Activated CD8-positive, alpha-beta memory T cell treated with anti-CD3 and anti-CD28 coated beads, Interleukin-2, amount 50 U/mL, for 1 hour (primary cell): Measurements from ENCODE around the gene SPNS3.

ENCODE experiments used
- DNase-seq: peaks from one replicate; pipeline ENCODE4 v3.0.0-alpha.2; 2020; ENCODE audit errors: extremely low read depth

Gene SPNS3

DNA sequence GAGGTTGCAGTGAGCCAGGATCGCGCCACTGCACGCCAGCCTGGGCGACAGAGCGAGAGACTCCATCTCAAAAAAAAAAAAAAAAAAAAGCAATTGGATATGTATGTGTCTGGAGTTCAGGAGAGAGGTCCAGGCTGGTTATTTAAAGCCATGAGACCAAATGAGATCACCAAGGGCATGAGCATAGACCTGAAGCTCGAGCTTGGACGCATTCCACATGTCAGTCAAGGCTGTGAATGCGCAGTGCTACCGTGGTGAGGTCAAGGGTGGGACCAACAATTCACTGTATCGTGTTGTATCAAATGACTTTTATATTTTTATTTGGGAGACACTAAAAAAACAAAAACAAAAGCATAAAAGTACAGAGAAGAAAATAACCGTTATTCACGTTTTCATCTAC is 35.8 kb downstream of the SPNS3 start:
- DNase-seq, result no peak

- no peak for DNase-seq
These were observed 38.5 kb downstream of the SPNS3 start for GRCh38 chr17:4472286-4472685.

DNA sequence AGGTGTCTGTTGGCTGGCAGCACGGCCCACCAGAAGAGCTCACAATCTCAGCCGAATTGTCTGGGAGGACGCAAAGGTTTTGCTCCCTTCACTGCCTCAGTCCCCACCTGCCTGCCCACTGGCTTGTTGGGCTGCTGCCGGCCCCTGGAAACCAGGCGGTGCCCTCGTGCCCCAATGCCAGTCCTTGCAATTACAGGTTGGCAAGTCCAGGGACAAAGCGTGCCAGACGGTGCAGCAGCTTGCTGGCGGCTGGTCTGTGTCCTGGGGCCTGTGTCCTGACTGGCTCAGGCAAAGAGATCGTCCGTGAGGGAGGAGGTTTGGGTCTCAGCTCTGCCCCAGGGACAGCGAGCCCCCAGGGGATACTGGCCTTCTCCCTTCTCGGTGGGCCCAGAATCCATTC is 40.4 kb downstream of the SPNS3 start:
- no peak for DNase-seq

- DNase-seq, result no peak
These were observed 41.3 kb downstream of the SPNS3 start for GRCh38 chr17:4475001-4475400.

GRCh38 chr17:4475463-4475862 is 41.7 kb downstream of the SPNS3 start:
- no peak for DNase-seq

DNA sequence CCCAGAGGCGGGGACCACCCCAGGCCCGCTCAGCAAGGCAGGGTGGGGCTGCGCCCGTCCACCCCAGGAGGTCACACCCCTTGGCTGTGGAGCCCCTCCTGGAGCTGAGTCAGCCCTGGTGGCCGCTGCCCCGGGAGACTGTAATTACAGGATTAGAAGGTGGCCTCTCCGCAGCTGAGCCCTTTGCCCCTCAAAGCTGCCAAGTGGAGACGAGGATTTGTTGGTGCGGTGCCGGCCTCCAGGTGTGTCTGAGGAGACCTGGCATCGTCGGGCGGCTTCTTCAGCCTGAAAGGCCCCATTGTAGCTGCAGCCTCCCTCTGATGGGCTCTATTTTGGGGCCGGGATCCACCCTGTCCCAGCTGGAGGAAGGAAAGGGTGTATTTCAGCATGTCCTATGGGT is 42.3 kb downstream of the SPNS3 start:
- no peak for DNase-seq

- no peak for DNase-seq
These were observed 42.9 kb downstream of the SPNS3 start for GRCh38 chr17:4476511-4477070.

DNA sequence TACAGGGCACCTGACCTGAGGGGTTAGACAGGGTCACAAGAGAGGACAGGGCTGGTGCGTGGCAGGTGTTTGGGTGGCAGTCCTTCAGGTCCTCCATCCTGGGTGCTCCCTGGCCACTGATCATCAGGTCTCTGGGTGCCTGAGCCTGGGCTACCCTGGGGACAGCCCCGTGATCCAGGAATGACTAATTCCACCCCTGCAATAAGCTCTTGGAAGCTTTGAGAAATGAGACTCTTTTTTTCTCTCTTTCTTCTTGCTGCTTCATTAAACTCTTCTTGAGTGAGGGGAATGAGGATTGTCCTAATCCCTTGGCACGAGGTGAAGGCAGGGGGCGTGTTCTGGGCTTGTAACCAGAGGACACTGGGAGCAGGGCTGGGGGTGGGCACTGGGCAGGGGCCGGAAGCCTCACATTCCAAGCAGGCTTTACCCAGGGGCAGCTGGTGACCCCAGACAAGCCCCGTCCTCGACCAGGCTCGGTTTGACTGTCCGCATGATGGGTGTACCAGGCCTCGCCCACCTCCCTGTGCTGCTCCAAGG is 43.6 kb downstream of the SPNS3 start:
- DNase-seq, result no peak

GRCh38 chr17:4478318-4478830 is 44.6 kb downstream of the SPNS3 start:
- no peak for DNase-seq

- no peak for DNase-seq
These were observed 45.7 kb downstream of the SPNS3 start for GRCh38 chr17:4479340-4479981.

DNA sequence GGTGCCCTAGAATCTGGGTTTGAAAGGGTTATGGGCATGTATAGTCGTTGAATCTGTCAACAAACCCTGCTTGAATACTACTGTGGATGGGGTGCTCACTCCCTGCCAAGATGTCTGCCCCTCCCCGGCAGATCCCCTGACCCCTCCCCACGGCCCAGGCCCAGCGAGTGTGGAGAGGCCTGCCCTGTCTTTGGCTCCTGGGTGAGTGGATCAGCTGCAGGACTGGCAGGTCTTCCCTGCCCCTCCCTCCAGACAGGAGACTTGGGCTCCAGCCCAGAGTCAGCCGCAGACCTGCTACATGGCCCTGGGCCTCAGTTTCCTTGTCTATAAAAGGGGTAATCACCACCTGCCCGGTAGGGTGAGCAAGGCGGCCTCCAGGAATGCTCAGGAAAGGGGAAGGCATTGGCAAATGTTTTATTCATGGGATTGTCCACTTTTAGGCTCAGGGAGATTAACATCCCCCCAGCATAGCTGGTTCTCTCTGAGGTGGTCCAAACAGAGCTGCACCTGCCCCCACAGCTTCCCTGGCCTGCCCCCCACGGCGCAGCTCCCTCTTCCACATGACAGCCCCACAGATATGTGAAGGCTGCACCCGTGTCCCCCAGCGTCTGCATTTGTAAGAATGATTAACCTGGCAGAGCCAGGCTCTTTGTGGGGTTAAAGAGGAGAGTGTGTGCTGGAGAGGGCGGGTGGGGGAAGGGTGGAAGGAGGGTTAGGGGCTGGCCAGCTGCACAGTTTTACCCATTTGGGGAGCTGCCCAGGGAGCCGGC is 46.4 kb downstream of the SPNS3 start:
- no peak for DNase-seq

GRCh38 chr17:4480929-4481898 is 47.5 kb downstream of the SPNS3 start:
- no peak for DNase-seq

GRCh38 chr17:4482338-4483011 is 48.7 kb downstream of the SPNS3 start:
- no peak for DNase-seq

DNA sequence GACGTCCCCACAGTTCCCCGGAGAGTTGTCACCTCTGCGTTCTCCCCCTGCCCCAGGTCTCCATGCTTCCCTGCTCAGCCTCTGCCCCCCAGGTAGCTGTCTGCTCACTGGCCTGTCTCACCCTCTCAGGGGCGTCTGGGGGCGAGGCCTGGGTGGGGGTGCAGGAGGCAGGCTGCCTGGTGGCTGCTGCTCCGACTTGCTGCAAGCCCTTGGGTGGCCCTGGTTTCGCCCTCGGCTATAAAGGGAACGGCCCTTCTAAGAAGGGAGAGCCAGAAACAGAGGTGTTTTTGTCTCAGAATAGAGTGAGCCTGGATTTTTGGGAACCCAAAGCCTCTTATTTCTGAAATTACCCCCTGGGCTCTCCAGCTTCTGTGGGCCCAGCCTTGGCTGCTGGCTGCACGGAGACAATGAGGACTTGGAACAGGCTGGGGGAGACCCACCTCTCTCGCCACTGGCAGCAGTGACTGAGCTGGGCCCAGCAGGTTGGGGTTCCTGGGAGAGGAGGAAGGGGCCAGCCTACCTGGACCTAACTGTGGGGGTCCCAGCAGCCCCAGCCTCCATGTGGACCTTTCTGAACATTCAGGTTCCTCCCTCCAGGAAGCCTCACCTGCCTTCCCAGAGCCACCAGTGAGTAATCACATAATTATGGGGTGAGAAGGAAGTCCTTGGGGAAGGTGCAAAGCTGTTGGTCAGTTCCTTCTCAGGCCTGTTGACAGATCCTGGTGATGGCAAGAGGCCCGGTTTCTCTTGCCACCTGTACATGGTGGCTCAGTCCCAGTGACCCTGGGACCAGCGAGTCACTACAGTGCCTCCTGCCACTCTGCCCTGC is 49.5 kb downstream of the SPNS3 start:
- DNase-seq, result no peak

GRCh38 chr17:4485676-4486646 is 52.2 kb downstream of the SPNS3 start:
- no peak for DNase-seq

- no peak for DNase-seq
These were observed 53.6 kb downstream of the SPNS3 start for GRCh38 chr17:4487296-4487695.

DNA sequence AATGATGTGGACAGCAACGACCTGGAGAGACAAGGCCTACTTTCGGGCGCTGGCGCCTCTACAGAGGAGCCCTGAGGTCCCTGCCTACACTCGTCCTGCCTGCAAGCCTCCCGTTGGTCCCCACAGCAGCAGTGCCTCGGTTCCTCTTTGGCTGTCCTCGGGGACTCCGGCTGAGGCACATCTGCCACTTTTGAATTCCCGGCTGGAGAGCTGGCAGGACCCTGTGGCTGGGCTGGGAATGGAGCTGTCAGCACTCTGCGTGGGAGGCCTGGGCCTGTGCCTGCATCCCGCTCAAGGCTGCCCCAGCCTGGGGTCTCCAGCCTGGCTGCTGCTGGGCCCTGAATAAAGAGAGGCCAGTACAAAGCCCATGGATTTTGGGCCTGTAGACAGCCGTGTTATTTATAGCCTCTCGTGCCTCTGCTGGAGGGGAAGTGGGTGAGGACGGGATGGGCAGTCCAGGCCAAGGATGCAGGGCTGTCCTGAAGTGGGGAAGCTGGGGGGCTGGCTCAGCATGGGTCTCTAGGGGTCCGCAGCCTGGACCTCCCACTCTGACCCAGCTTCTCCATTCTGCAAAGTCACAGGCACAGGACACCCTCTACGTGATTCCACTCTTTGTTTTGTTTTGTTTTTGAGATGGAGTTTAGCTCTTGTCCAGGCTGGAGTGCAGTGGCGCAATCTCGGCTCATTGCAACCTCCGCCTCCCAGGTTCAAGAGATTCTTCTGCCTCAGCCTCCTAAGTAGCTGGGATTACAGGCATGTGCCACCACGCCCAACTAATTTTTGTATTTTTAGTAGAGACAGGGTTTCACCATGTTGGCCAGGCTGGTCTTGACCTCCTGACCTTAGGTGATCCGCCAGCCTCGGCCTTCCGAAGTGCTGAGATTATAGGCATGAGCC is 54.3 kb downstream of the SPNS3 start:
- DNase-seq, result no peak
